GM12875 (cell line): Measurements from ENCODE around the gene ST8SIA2.

Experiments
- H3K4me3 ChIP-seq: one replicate; pipeline ENCODE4 v1.5.1; 2011; ENCODE audit warnings: low read depth, low read length, control low read depth
- CTCF ChIP-seq: IDR thresholded peaks from 2 replicates; pipeline ENCODE4 v1.5.1; 2011; ENCODE audit warnings: low read depth, mild to moderate bottlenecking, control low read depth, inconsistent platforms, low read length, moderate library complexity, borderline replicate concordance; ENCODE audit not compliant: insufficient read depth

Gene ST8SIA2

GRCh38 chr15:92499731-92500530 lies 106.2 kb downstream of the ST8SIA2 start:
- no peak for TF ChIP-seq CTCF
- H3K4me3 ChIP-seq, result no peak overlapping the region

GRCh38 chr15:92502336-92502735 lies 108.7 kb downstream of the ST8SIA2 start:
- H3K4me3 ChIP-seq, result no peak overlapping the region
- TF ChIP-seq CTCF, result no peak

DNA sequence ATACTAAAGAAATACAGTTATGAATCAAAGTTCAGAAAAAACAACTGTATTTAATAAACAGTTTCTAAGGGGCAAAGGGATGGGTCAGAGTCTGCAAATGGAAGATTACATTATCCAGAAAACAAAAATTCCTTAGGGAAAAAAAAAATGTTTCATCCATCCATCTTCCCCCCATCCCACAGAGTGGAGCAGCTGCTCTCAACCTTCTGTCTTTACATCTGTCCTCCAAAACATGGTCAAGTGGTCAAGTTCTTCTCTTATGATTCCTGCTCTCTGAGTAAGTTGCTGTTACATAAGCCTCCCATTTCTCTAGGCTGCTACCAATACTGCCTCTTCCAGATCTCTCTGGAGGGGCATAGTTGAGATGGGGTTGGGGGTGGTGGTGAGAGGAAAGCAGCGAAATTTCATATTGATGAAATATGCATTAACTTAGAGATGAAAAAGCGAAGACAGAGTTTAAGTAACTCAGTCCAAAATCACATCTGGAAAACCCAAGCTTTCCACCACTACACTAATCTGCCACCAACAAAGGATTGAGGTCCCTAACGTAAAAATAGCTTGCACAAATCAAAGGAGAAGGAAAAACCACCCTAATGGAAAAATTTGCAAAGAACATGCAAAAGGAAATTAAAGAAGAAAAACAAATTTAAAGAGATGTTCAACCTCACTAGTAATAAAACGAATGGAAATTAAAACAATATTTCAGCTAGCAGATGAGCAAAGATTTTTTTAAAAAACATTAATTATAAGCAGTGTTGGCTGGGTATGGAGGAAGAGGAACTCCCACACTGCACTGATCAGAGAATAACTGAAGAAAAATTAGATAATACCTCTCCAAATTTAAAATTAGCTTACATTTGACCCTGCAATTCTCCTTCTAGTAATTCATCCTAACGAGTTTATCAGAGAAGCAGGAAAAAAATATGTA lies 109.5 kb downstream of the ST8SIA2 start:
- H3K4me3 ChIP-seq, result no peak overlapping the region

DNA sequence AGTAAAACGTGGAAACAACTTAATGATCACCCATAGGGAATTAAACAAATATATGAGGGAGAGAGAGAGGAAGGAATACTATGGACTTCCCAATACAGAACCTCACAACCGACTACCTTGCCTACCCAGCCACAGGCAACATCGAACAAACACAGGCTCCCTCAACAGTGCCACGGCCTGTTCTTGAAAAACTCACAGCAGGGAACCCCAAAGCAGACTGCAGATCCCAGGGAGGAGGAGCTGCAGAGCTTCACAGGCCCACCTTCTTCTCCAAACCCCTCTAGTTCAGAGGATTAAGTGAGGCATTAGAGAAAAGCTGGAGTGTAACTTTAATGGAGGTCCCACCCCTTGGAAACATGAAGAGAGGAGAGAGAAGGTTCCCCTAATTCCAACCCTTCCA lies 110.2 kb downstream of the ST8SIA2 start:
- H3K4me3 ChIP-seq, result no peak overlapping the region
- TF ChIP-seq CTCF, result no peak

More for the DNA sequence above, 109.5 kb downstream of the ST8SIA2 start:
- no peak for TF ChIP-seq CTCF

GRCh38 chr15:92505611-92506010 lies 111.9 kb downstream of the ST8SIA2 start:
- no peak for TF ChIP-seq CTCF
- H3K4me3 ChIP-seq, result no peak overlapping the region

GRCh38 chr15:92506506-92506905 lies 112.8 kb downstream of the ST8SIA2 start:
- TF ChIP-seq CTCF, result no peak
- H3K4me3 ChIP-seq, result no peak overlapping the region
